Keratinocyte (primary cell): ENCODE measurements around the gene RPUSD4. TPM values are rescaled to one million over a fixed set of nuclear protein-coding genes. Genes with fewer than 3 reads are reported as not detected.

Source experiments
- DNase-seq: peaks from one replicate; pipeline ENCODE4 v3.0.0-alpha.2; 2011; ENCODE audit warnings: low read depth, missing footprints, low spot score
- FAIRE-seq: peaks from 2 replicates; lab custom pipeline; 2011; peaks lifted over from hg19 to GRCh38; lab: Jason Lieb, UNC
- H2AFZ ChIP-seq: 2 replicates; pipeline ENCODE4 v1.6.0; 2012; ENCODE audit warnings: low read length, control low read depth, inconsistent platforms; ENCODE audit not compliant: control insufficient read depth
- H3K27ac ChIP-seq: 2 replicates; pipeline ENCODE4 v1.5.1; 2011; ENCODE audit warnings: low read length; ENCODE audit not compliant: control insufficient read depth, insufficient read depth
- H3K27me3 ChIP-seq: 3 replicates; pipeline ENCODE4 v1.6.0; 2011; ENCODE audit warnings: low read length; ENCODE audit not compliant: control insufficient read depth, insufficient read depth; ENCODE audit errors: extremely low read depth
- H3K36me3 ChIP-seq, 2 experiments: 2 replicates in 1 of 2; 3 replicates in 1 of 2; pipeline ENCODE4 v1.5.1; 2011; ENCODE audit warnings: low read length in 2 of 2, mild to moderate bottlenecking in 1 of 2; ENCODE audit not compliant: control insufficient read depth in 2 of 2, insufficient read depth in 2 of 2; ENCODE audit errors: extremely low read depth in 1 of 2
- H3K4me1 ChIP-seq: 3 replicates; pipeline ENCODE4 v1.5.1; 2011; ENCODE audit warnings: low read length; ENCODE audit not compliant: control insufficient read depth, insufficient read depth; ENCODE audit errors: extremely low read depth
- H3K4me2 ChIP-seq: 3 replicates; pipeline ENCODE4 v1.6.0; 2011; ENCODE audit warnings: low read depth, low read length; ENCODE audit not compliant: control insufficient read depth, insufficient read depth; ENCODE audit errors: extremely low read depth
- H3K4me3 ChIP-seq, 3 experiments: fragments of 200-600 bp in 1 of 3; sonication (generic) in 1 of 3; 2 replicates in 2 of 3; 3 replicates in 1 of 3; pipeline ENCODE4 v1.5.1; 2011 to 2016; ENCODE audit warnings: low read length in 3 of 3, mild to moderate bottlenecking in 3 of 3, control low read depth in 2 of 3, inconsistent platforms in 1 of 3, low read depth in 1 of 3, mixed read lengths in 1 of 3, mixed run types in 1 of 3, moderate library complexity in 1 of 3; ENCODE audit not compliant: control insufficient read depth in 2 of 3, insufficient read depth in 2 of 3; ENCODE audit errors: extremely low read depth in 1 of 3
- H3K79me2 ChIP-seq: 2 replicates; pipeline ENCODE4 v1.6.0; 2012; ENCODE audit warnings: low read length; ENCODE audit not compliant: control insufficient read depth, insufficient read depth
- H3K9ac ChIP-seq: 3 replicates; pipeline ENCODE4 v1.6.0; 2011; ENCODE audit warnings: low read length; ENCODE audit not compliant: control insufficient read depth, insufficient read depth; ENCODE audit errors: extremely low read depth
- H3K9me1 ChIP-seq: 3 replicates; pipeline ENCODE4 v1.6.0; 2011; ENCODE audit warnings: low read length; ENCODE audit not compliant: control insufficient read depth, insufficient read depth; ENCODE audit errors: extremely low read depth
- H3K9me3 ChIP-seq: 2 replicates; pipeline ENCODE4 v1.5.1; 2012; ENCODE audit warnings: low read depth, low read length; ENCODE audit not compliant: control insufficient read depth
- H4K20me1 ChIP-seq: 3 replicates; pipeline ENCODE4 v1.6.0; 2011; ENCODE audit warnings: low read length; ENCODE audit not compliant: control insufficient read depth, insufficient read depth; ENCODE audit errors: extremely low read depth
- EZH2 ChIP-seq: IDR thresholded peaks from one replicate; pipeline ENCODE4 v1.6.1; 2012; ENCODE audit warnings: inconsistent platforms, mild to moderate bottlenecking, low read length, moderate library complexity
- dilution Hi-C: fragments of 300-500 bp; cut with MboI; formaldehyde crosslinking; loops from one replicate; pipeline ENCODE4 v1.7.0; 2020; ENCODE audit warnings: low sequenced_read_pairs; ENCODE audit not compliant: extremely low pct_ligation_motif_present
- polyA plus RNA-seq, 5 experiments: library from polyadenylated mRNA; depleted of rRNA in 3 of 5; stranded (reverse) in 3 of 5; stranded (forward) in 1 of 5; unstranded in 1 of 5; fragments of >200 nt; gene quantifications; 1 replicate in 1 of 5; 2 replicates in 3 of 5; 3 replicates in 1 of 5; pipeline versions ENCODE4 v1.2.1 to v1.2.3, GENCODE V29; 2011 to 2012; ENCODE audit warnings: missing spikeins in 2 of 5, low read depth in 1 of 5, low replicate concordance in 1 of 5
- TF ChIP-seq, protein P1 (sequence below), 3 experiments: IDR thresholded peaks in 1 of 3; conservative IDR thresholded peaks in 1 of 3; optimal IDR thresholded peaks in 1 of 3; 2 replicates in 2 of 3; 3 replicates in 1 of 3; pipeline versions ENCODE3 to v1.5.1; 2011; ENCODE audit warnings: low read length in 3 of 3, mild to moderate bottlenecking in 3 of 3, moderate library complexity in 2 of 3, control low read depth in 1 of 3, inconsistent platforms in 1 of 3; ENCODE audit not compliant: insufficient read depth in 2 of 3; ENCODE audit errors: extremely low read depth in 1 of 3

RPUSD4 gene
- polyA plus RNA-seq, 1 donor (not counting 4 experiments of a cell fraction or from before 2014, with no cell fraction given), result 23.8 TPM

DNA sequence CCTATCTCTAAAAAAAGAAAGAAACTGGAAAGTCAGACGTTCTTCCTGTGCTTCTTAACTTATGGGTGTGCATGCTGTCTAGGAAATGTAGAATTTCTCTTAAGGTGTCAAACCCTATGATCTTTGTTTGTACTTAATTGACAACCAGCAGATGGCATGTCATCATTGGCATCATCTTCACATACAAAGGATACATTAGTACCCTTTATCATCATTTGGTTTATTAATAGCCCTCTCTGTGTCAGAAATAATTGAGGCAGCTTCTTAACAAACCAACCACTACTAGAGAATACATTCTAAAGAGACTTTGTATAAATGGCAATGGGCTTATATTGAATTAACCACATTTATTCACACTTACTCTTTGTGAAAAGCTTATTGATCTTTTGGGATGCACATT, 43.4 kb upstream of the RPUSD4 start:
- Histone ChIP-seq H4K20me1 (no peaks in the 10 kb centered on the region), H3K4me3 (no peak overlapping the region), H3K4me1 (no peaks in the 10 kb centered on the region), H3K9me1 (no peaks in the 10 kb centered on the region), H3K4me2 (no peak overlapping the region), H3K27ac (no peak overlapping the region), H2AFZ (no peak overlapping the region), H3K36me3 (peaks cover 3 to 11% of the 10 kb centered on the region in 2 experiments), H3K9me3 (no peaks in the 10 kb centered on the region), H3K27me3 (no peaks in the 10 kb centered on the region), H3K9ac (no peak overlapping the region), H3K79me2 (no peaks in the 10 kb centered on the region)
- TF ChIP-seq EZH2, result no peak
- TF ChIP-seq, protein P1, sequence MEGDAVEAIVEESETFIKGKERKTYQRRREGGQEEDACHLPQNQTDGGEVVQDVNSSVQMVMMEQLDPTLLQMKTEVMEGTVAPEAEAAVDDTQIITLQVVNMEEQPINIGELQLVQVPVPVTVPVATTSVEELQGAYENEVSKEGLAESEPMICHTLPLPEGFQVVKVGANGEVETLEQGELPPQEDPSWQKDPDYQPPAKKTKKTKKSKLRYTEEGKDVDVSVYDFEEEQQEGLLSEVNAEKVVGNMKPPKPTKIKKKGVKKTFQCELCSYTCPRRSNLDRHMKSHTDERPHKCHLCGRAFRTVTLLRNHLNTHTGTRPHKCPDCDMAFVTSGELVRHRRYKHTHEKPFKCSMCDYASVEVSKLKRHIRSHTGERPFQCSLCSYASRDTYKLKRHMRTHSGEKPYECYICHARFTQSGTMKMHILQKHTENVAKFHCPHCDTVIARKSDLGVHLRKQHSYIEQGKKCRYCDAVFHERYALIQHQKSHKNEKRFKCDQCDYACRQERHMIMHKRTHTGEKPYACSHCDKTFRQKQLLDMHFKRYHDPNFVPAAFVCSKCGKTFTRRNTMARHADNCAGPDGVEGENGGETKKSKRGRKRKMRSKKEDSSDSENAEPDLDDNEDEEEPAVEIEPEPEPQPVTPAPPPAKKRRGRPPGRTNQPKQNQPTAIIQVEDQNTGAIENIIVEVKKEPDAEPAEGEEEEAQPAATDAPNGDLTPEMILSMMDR (optimal IDR thresholded peaks at IDR 0.05 in 1 of 3, IDR thresholded peaks at IDR 0.05 in 1 of 3, conservative IDR thresholded peaks at IDR 0.05 in 1 of 3; ENCODE audit: extremely low read depth in 1 of 3, insufficient read depth in 2 of 3, low read length in 3 of 3), result no peak
- dilution Hi-C loops, result no loop called here
- FAIRE-seq (no peak), DNase-seq (no peak)

DNA sequence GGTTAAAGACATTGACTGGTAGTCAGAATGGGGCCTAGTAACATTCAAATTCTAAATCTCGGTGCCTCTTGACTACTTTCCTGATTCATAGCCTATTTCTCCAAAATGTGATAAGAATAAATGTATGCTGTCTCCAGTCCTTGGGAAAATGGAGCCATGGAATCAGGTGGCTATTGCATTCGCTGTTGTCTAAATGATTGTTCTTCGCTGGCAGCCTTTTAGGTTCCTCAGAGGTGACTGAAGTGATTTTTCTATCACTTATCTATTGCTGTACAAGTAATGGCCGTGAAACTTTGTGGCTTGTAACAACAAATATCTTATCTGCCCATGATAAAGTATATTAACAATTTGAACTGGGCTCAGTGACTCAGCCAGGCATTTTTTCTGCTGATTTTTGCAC, 41.8 kb upstream of the RPUSD4 start:
- H3K9me3 ChIP-seq, result no peaks in the 10 kb centered on the region
- no peak for FAIRE-seq

DNA sequence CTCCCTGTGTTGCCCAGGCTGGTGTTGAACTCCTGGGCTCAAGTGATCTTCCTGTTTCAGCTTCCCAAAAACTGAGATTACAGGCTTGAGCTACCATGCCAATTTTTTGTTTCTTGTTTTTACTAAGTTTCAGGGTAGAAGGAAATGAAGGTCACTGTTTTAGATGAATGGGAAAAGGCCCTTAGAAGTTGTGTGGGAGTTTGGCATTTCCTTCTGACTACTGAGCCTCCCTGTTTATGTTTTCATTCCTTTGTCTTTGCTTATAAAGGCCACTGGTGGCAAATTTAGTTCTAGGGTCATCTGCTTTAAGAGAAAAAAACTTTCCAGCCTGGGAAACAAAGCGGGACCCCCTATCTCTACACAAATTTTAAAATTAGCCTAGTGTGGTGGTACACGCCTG, 35.2 kb upstream of the RPUSD4 start:
- FAIRE-seq, result no peak
- TF ChIP-seq, protein P1 (optimal IDR thresholded peaks at IDR 0.05 in 1 of 3, IDR thresholded peaks at IDR 0.05 in 1 of 3, conservative IDR thresholded peaks at IDR 0.05 in 1 of 3; ENCODE audit: extremely low read depth in 1 of 3, insufficient read depth in 2 of 3, low read length in 3 of 3), result no peak
- no peak for TF ChIP-seq EZH2

More for the DNA sequence above, 41.8 kb upstream of the RPUSD4 start:
- no peak overlapping the region for H3K27ac ChIP-seq
- H3K4me3 ChIP-seq, result no peak overlapping the region
- H3K9me1 ChIP-seq, result no peaks in the 10 kb centered on the region
- no peaks in the 10 kb centered on the region for H3K27me3 ChIP-seq
- no peaks in the 10 kb centered on the region for H4K20me1 ChIP-seq
- H2AFZ ChIP-seq, result no peak overlapping the region
- TF ChIP-seq EZH2, result no peak
- H3K36me3 ChIP-seq, result peaks cover 3 to 11% of the 10 kb centered on the region in 2 experiments
- H3K9ac ChIP-seq, result no peak overlapping the region
- H3K4me1 ChIP-seq, result no peaks in the 10 kb centered on the region
- H3K4me2 ChIP-seq, result no peak overlapping the region
- H3K79me2 ChIP-seq, result no peaks in the 10 kb centered on the region
- DNase-seq, result no peak
- dilution Hi-C loops, result no loop called here

More for the DNA sequence above, 35.2 kb upstream of the RPUSD4 start:
- Histone ChIP-seq H4K20me1 (no peaks in the 10 kb centered on the region), H3K27ac (no peak overlapping the region), H3K27me3 (no peaks in the 10 kb centered on the region), H3K9me1 (no peaks in the 10 kb centered on the region), H3K4me3 (no peak overlapping the region), H3K9me3 (no peaks in the 10 kb centered on the region), H3K4me1 (no peaks in the 10 kb centered on the region), H3K36me3 (peaks cover 5 to 8% of the 10 kb centered on the region in 2 experiments), H2AFZ (no peak overlapping the region), H3K79me2 (no peaks in the 10 kb centered on the region), H3K4me2 (no peak overlapping the region), H3K9ac (no peak overlapping the region)
- no peak for DNase-seq
- dilution Hi-C loops, result no loop called here
